GM19043 (cell line): ENCODE results near the gene NAP1L4.

Experiments used
- ATAC-seq: cut with Tn5 transposase; IDR thresholded peaks from one replicate; pipeline ENCODE4 v1.9.1; 2021; ENCODE audit warnings: low read depth; ENCODE audit not compliant: unreplicated experiment

Gene NAP1L4, protein sequence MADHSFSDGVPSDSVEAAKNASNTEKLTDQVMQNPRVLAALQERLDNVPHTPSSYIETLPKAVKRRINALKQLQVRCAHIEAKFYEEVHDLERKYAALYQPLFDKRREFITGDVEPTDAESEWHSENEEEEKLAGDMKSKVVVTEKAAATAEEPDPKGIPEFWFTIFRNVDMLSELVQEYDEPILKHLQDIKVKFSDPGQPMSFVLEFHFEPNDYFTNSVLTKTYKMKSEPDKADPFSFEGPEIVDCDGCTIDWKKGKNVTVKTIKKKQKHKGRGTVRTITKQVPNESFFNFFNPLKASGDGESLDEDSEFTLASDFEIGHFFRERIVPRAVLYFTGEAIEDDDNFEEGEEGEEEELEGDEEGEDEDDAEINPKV

DNA sequence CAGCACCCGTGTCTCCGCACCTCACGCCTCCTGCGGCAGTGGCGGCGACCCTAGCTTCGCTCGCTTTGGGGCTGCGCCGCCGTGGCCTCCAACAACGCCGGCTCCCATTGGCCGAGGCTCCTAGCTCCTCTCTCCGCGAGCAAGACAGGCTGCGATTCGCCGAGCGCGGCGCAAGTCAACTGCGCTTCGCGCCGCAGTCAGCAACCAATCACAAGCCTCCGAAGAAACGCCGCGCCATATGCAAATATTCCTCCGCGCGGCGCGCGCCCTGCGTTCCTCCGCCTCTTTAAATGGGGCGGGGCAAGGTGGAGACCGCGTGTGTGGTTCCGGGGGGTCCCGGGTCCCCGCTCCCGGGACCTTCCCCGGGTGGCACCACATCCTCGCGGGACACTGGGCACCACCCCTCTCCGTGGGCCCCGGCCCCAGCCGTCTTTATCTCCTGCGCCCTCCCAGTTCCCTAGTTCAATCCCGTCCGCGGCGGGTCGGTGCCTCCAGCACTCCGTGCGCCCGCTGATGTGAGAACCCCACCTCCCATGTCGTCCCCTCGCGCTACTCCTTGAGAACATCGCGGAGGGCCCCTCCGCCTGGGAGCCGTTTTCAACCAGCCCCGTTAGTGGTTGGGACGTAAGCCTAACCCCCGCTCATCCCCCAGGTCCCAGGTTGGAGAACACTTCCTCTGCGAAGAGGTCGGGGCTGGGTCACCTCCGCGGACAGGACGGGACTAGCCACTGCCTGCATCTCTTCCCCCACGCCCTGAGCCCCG is at the start of gene NAP1L4:
Gene NAP1L4, minus strand, starts transcription at position 96 of the 763 bp plus-strand sequence. CDS start 13,109 bp downstream, outside the sequence.
- ATAC-seq = peak; percentile 82

GRCh38 chr11:3040881-3041280 is 48.8 kb upstream of the NAP1L4 start:
- no peak for ATAC-seq

- ATAC-seq = no peak
These were observed 45.8 kb upstream of the NAP1L4 start for GRCh38 chr11:3037945-3038271.

DNA sequence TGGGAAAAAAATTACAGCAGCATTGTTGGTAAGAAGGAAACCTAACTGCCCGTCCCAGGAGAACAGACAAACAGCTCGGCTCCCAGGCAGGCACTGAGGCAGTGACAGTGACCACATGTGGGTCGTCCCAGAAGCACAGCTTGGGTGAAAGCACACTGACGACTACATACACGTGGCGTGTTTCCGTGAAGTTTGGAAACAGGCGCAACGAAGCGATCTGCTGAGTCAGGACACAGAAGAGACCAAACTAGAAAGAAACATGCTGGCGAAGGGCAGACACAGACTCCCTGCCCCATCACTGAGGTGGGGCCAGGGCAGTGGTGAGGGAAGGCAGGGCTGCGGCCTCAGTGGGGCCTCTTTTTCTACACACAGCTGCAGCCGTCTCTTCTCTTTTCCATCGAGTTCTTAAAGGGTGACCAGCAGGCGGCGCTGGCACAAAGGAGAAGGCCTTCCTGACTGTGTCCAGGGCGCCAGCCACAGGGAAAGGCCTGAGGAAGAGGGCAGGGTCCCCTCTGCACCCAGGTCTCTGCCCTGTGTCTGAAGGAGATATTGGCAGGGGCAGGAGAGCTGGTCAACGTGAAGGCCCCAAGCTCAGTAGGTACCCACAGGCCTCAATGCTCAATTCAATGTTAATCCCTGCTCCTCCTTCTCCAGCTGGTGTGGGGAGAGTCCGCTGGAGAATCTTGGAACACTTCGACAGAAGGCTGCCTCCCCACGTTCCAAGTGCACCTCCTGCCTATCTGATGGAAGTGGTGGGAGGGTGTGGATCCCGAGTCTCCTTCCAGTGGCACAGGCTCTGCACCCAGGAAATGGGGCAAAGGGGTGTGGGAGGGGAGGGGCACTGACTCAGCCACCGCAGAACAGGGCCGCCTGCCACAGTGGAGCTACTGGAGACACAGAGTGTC is 45.2 kb upstream of the NAP1L4 start:
- no peak for ATAC-seq

- ATAC-seq = no peak
These were observed 44.3 kb upstream of the NAP1L4 start for GRCh38 chr11:3036419-3036818.

DNA sequence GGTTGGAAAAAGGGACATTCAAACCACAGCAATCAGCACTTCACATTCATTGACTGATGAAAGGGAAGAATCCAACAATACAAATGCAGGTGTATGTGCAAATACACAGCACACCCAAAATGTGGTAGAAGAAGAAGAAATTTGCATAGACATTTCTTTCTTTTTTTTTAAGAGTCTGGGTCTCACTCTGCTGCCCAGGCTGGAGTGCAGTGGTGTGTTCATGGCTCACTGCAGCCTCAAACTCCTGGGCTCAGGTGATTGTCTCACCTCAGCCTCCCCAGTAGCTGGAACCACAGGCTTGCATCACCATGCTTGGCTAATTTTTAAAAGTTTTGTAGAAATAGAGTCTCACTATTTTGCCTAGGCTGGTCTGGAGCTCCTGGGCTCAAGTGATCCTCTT is 43.2 kb upstream of the NAP1L4 start:
- no peak for ATAC-seq

DNA sequence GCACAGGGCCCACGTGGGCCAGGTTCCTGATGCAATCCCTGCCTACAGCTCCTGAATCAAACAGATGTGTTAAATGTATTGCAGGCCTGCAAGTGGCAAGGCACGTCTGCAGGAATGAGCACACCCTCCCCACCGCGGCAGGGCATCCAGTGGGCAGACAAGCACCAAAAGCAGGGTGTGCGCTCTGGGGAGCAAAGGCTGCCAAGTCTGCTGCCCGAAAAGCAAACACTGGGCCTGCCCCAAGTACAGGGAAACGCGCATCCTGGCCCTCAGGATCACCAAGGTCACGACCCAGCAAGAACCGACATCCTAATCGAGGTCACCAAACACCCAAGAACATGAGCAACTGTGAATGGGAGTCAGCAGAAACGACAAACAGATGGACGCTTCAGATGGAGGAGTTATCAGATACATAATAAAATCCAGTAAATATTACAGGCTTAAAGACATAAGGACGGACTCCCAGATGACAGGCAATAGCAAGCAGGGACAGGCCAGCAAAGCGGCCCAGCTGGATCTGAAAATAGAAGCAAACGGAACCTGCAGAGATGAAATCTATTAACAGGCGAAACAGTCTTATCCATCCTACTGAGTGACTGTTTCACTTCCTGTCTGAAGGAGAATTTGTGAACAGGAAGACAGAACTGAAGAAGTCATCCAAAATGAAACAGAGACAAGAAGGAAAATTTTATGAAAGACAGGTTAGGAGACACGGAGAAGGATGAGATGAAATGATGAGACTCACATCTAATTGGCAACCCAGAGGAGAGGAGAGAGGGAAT is 38.4 kb upstream of the NAP1L4 start:
- ATAC-seq = no peak

GRCh38 chr11:3028813-3029212 is 36.7 kb upstream of the NAP1L4 start:
- ATAC-seq = no peak

DNA sequence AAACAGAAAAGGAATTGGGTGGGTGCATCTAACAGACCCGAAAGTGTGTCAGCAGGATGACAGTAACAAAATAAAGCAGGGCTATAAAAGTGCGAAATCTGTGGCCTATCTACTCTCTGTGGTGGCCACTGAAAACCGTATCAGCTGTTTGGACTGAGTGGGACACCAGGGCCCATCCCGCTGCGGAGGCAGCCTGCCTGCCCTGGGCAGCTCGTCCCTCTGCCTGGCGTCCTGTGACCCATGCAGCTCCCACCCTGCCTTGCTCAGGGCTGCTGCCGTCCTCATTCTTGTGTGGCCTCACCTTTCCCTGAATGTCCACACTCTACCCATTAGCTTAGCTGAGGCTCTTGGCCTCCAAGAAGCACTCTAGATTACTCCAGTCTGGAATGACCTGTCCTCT is 34.7 kb upstream of the NAP1L4 start:
- ATAC-seq = no peak

GRCh38 chr11:3022982-3023381 is 30.9 kb upstream of the NAP1L4 start:
- ATAC-seq = no peak

GRCh38 chr11:3022300-3022967 is 30.3 kb upstream of the NAP1L4 start:
- peak; percentile 87 for ATAC-seq

- no peak for ATAC-seq
These were observed 29.0 kb upstream of the NAP1L4 start for GRCh38 chr11:3021125-3021524.

DNA sequence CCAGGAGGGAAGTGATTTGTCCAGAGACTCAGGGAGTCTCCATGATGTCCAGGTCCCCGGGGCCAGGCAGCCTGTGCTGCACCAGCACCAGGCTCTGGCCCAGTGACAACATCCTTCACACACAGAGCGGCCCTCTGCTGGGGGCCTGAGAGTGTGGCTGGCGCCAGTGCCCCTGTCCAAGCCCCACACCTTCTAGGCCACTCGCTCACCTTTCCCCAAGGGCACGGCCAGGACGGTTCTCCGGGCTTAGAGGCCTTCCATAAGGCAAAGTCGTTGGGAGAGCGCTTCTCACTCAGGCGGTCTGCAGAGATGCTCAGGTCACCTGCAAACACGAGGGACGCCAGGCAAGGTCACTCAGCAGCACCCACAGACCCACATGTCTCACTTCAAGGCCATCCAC is 27.9 kb upstream of the NAP1L4 start:
- ATAC-seq = no peak

DNA sequence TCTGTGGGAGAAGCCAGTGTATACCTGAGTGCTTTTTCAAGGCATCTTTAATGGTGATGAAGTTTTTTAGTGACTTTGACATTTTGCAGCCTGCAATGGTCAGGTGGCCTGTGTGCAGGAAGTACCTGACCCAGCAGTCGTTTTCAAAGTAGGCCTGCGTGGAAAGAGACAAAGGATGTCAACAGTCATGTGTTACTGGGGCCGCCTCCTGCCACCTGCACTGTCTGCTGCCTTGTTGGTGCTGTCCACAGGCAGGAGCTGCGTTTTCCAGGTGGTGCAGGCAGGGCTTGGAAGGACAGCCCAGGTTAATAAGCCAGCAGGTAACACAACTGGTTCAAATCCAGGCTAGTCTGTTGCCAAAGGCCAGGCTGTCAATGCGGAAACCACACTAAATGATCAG is 26.5 kb upstream of the NAP1L4 start:
- ATAC-seq = no peak

GRCh38 chr11:3016861-3017260 is 24.7 kb upstream of the NAP1L4 start:
- no peak for ATAC-seq

GRCh38 chr11:3015796-3016195 is 23.7 kb upstream of the NAP1L4 start:
- ATAC-seq = no peak

- no peak for ATAC-seq
These were observed 22.8 kb upstream of the NAP1L4 start for GRCh38 chr11:3014943-3015342.

GRCh38 chr11:3014057-3014938 is 22.2 kb upstream of the NAP1L4 start:
- ATAC-seq = no peak
